Activated T-helper 1 cell treated with anti-CD3 and anti-CD28 coated beads, Interleukin-2, amount 50 U/mL, for 16 hours (primary cell): Measurements from ENCODE around the gene SRGAP2B.
"Not testable (repeated sequence)": the region's sequence is repeated elsewhere in the genome, so short reads cannot be mapped to it uniquely, and the experiment has no call there.

Experiments used
- DNase-seq, 2 donors: peaks; one replicate each; pipeline ENCODE4 v3.0.0-alpha.2; 2020; ENCODE audit warnings: low read depth in 1 of 2, low spot score in 1 of 2

Gene SRGAP2B

DNA sequence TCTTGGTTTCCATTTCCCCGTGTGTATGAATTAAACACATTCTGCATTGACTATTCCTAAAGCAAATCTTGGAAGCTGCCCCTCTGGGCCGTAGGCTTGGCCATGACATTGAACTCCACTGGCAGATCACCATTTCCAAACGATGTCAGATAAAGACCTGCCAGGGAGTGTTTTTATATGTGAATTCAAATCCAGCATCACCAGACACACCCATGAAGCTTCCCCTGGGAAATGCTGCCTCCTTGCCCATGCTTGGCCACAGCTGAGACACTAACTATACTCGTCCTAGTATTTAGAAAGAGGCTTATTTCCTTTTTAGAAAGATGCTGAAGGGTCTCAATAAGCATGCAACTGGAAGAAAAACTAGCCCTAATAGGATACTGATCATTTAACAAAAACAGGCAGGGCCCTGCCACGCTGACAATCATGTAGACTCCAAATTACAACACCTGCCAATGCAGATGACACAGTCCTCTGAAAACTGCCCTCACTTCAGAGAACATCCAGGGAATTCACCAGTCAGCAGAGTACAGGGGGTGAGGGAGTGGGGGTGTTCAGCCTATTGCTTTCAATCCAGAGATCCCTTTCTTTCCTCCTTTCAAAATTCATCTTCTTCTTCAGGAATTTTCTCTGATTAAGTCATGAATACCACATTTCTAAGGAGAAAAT, 94.9 kb downstream of the SRGAP2B start:
- not testable (repeated sequence) for DNase-seq

- DNase-seq: not testable (repeated sequence)
Observed at GRCh38 chr1:144998981-144999273, 96.2 kb downstream of the SRGAP2B start.

DNA sequence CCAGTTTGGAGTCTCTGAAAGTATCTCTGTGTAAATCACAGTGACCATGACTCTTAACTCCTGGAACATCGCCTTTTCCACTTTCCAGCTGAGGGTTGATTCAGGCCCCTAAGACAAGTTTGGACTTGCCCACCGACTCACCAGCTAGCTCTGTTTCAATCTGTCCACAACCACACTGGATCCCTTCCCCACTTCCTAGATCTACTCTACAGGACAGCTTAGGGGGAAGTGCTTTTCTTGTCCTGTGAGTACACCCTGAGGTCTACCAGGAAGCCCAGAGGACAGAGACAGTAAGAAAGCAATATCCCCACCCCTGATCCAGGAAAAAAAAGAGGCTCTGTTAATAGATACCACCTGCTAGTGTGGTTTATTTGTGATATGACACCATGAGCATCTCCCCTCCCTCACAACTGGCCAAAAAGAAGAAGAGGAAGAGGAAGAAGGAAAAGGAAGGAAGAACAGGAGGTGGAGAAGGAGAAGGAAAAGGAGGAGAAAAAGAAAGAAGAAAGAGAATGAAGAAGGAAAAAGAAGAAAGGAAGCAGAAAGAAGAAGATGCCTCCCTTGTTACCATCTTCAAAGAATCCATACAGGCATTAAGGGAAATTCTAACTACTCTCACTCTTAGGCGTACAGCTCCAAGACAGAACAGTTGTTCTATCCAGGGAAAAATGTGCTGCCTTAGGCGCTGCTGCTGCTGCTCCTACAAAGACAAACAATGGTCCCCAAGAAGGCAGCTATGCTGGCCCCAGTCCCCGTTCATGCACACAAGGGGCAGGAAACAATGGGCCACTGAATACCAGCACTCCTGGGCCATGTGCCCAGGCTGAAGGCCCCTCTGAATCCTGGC, 96.8 kb downstream of the SRGAP2B start:
- not testable (repeated sequence) for DNase-seq

- not testable (repeated sequence) for DNase-seq
Observed at GRCh38 chr1:144995833-144996410, 99.2 kb downstream of the SRGAP2B start.

DNA sequence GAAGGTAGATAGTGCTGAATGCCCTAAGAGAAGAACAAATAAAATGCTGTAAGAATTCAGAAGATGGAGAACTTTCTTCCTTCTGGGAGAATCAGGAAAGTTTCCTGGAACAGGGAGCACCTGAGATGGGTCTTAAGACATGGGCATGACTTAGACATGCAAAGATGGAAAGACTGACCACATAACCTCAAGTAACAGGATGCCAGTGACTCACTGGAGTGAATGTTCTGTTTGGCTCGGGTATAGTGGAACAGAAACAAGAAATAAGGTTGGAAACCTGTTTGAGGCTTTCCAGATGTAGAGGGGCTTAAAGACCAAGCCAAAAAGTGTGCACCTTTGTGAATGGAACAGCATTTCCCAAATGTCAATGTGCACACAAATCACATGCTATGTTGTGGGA, 102.2 kb downstream of the SRGAP2B start:
- DNase-seq: not testable (repeated sequence)

DNA sequence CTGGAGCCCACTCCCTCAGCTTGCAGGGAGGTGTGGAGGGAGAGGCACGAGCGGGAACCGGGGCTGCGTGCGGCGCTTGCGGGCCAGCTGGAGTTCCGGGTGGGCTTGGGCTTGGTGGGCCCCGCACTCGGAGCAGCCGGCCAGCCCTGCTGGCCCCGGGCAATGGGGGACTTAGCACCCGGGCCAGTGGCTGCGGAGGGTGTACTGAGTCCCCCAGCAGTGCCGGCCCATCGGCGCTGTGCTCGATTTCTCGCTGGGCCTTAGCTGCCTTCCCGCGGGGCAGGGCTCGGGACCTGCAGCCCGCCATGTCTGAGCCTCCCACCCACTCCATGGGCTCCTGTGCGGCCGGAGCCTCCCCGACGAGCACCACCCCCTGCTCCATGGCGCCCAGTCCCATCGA, 104.5 kb downstream of the SRGAP2B start:
- not testable (repeated sequence) for DNase-seq

- DNase-seq: not testable (repeated sequence)
Observed at GRCh38 chr1:144987131-144987530, 108.0 kb downstream of the SRGAP2B start.

DNA sequence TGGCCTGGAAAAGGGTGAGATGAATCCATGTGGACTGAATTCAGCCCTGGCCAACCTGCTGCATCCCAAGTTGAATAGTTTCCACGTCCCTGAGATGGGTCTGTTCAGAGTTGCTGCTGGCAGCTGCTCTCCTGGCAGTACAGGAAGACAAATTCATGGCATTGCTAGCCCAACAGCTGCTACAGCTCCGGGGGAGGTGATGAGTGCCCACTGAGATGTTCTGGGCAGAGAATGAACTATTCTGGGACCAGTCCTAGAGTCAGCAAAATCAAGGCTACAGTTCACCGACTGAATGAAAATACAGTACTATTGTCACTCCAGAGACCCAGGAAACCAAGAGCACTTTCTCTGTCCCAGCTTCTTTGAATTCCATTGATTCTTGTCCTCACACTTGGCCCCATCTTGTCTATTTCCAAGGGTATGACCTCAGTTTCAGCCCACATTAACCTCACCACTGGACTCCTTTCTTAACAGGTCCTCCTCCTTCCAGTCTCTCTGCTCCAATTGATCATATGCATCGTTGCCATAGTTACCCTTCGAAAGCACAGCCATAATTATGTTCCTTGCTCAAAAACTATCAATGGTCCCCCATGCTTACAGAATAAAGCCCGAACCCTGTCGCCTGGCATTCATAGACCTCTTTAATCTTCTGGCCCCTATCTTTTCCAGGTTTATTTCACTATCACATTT, 108.8 kb downstream of the SRGAP2B start:
- not testable (repeated sequence) for DNase-seq

DNA sequence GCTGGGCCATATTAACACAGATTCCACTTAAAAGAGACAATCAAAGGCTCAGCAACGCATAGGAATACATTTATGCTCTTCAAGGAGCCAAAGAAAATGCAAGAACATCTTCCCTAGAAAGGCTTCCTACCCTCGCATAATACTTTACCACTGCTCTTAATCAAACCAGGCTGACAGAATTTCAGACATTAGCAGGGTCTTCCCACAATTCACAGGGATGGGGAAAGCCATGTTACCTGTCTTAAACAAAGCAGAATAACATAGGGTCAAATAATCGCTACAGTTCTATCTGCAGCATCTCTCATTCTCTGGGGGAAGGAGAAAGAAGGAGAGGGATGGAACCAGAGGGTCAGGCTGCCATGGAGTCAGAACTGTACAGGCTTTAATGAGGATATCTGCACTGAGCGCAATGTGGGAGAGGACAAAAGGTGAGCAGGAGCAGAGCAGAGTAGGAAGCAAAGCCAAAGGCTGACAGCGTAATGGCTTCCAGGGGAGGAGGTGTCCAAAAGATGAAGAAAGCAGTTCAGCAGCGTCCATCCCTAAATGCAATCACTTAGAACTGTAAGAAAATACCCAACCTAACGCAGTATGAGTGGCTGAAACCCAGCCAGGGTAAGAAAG, 109.5 kb downstream of the SRGAP2B start:
- not testable (repeated sequence) for DNase-seq

- not testable (repeated sequence) for DNase-seq
Observed at GRCh38 chr1:144982802-144983525, 112.2 kb downstream of the SRGAP2B start.

GRCh38 chr1:144981157-144981556, 114.0 kb downstream of the SRGAP2B start:
- not testable (repeated sequence) for DNase-seq

DNA sequence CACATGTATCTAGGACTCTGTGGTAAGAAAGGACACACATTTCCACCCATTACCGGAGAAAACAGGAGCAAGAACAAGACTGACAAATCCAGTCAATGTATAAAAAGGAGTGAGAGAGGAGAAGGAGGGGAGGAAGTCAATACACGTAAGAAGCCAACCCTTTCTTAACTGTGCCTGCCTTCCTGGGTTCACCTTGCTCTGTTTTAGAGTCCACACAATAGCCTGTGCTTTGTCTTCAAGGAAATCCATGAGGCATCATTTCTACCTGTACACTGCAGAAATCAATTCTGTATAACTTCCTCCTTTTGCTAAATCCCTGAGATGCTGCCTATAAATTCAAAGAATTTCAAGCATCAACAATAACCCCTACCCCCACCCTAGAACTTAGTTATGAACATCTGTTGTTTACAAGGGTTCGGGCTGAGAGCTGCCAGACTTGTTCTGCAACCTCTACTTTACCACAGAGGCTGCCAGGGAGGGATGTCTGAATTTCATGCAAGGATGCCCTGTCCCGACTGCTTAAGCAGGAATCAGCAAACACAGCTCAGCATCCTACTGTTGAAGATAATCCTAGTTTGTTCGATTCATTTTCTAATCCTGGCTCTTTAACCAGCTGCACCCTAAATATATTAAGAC, 115.0 kb downstream of the SRGAP2B start:
- not testable (repeated sequence) for DNase-seq

DNA sequence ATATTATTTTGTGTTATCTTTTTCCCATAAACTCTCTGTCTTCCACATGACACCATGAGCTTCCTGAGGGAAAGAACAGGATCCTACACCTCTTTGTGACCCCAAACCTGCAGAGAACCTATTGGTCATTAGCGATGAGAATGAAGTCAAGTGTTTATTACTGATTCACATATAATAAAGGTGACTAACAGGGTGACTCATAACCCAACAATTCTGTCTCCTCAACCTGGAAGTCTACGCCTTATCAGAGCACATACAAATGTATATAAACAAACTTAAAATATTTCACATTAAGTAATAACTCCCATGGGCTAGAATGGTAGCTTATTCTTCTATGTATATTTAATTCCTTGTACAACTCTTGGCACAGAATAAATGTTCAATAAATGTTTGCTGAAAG, 117.3 kb downstream of the SRGAP2B start:
- not testable (repeated sequence) for DNase-seq

GRCh38 chr1:144971936-144972335, 123.2 kb downstream of the SRGAP2B start:
- not testable (repeated sequence) for DNase-seq

DNA sequence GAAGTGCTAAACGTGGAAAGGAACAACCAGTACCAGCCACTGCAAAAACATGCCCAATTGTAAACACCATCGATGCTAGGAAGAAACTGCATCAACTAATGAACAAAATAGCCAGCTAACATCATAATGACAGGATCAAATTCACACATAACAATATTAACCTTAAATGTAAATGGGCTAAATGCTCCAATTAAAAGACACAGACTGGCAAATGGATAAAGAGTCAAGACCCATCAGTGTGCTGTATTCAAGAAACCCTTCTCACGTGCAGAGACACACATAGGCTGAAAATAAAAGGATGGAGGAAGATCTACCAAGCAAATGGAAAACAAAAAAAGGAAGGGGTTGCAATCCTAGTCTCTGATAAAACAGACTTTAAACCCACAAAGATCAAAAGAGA, 128.6 kb downstream of the SRGAP2B start:
- DNase-seq: not testable (repeated sequence)

DNA sequence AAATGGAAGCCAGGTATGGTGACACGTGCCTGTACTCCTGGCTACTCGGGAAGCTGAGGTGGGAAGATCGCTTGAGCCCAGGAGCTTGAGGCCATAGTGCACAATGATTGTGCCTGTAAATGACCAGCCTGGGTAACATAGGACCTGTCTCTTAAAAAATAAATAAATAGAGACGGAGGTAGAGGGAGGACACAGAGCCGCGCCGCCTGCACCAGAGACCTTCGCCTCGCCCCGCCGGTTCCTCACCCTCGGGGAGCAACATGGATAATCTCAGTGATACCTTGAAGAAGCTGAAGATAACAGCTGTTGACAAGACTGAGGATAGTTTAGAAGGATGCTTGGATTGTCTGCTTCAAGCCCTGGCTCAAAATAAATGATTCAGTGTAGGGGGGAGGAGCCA, 130.4 kb downstream of the SRGAP2B start:
- DNase-seq: not testable (repeated sequence)

- DNase-seq: not testable (repeated sequence)
Observed at GRCh38 chr1:144964186-144964585, 130.9 kb downstream of the SRGAP2B start.

DNA sequence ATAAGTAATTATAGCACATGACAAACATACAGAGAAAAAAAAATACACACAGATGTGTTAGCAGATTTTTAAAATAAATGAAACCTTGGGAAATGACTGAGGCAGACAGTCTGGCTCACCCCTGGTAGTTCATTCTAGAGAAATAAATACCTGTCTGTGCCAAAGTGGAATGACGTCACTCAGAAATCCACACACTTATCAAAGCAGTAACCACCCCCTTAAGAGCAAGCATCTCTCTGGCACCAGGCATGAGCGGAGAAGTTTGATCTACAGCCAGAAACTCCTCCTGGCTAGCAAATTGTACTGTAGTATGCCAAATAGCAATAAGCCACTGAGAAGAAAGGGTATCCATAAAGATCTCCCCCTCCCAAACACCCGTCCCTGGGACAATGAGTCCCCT, 131.6 kb downstream of the SRGAP2B start:
- not testable (repeated sequence) for DNase-seq

DNA sequence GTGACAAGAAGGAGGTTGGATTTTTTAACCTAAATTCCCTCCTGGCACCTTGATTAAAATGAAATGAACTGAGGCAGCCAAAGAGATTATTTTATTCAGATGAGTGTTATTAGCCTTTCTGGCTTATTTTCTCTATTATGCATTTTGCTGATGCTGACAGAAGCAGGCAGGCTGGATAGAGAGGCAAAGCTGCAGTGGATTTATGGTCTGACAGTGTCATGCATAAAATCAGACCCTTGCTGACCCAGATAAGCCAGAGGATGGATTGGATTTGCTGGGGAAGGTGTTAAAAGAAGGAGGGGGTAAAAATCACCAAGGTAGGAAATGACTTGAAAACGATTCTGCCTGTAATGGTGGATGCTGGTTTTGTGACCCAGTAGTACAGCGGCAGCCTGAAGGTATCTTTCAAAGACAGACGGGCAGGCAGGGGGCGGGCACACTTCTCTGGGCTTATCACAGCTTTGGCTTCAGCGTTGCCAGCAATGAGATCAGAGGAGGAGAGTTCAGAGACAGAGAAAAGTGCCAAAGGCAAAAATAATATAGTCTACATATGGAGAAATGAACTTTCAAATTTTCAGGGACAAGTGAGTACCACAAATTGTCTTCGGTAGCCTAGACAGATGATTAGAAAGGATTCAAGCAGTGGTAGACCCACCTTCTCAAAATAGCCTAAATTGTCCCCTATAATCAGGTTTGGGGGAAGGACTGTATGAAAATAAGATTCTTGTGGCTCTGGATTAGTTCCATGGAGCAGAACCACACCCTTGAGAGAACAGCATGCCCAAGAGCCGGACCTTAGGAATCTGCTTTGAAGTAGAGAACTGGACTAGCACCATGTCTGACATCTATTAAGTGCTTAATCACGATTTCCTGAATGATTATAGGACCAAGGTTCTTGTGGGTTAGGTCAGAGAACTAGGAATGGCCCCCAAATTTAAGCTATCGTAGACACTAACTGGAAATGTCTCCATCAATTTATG, 133.2 kb downstream of the SRGAP2B start:
- not testable (repeated sequence) for DNase-seq
